Renal cortical epithelial cell (primary cell): ENCODE measurements around the gene GLYATL2. TPM values are rescaled to one million over a fixed set of nuclear protein-coding genes. Genes with fewer than 3 reads are reported as not detected.
A peak's percentile ranks its signal among the peaks of the same experiment; 100 is the strongest.

Experiments
- DNase-seq: peaks from one replicate; pipeline ENCODE4 v3.0.0-alpha.2; 2011; ENCODE audit warnings: low read depth
- total RNA-seq: library from RNA; depleted of rRNA; stranded (reverse); fragments of >200 nt; gene quantifications from 2 replicates; pipeline ENCODE4 v1.2.3, GENCODE V29; 2014

Gene GLYATL2, protein sequence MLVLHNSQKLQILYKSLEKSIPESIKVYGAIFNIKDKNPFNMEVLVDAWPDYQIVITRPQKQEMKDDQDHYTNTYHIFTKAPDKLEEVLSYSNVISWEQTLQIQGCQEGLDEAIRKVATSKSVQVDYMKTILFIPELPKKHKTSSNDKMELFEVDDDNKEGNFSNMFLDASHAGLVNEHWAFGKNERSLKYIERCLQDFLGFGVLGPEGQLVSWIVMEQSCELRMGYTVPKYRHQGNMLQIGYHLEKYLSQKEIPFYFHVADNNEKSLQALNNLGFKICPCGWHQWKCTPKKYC
- 0.20 and 2.1 TPM in 2 replicates for total RNA-seq

DNA sequence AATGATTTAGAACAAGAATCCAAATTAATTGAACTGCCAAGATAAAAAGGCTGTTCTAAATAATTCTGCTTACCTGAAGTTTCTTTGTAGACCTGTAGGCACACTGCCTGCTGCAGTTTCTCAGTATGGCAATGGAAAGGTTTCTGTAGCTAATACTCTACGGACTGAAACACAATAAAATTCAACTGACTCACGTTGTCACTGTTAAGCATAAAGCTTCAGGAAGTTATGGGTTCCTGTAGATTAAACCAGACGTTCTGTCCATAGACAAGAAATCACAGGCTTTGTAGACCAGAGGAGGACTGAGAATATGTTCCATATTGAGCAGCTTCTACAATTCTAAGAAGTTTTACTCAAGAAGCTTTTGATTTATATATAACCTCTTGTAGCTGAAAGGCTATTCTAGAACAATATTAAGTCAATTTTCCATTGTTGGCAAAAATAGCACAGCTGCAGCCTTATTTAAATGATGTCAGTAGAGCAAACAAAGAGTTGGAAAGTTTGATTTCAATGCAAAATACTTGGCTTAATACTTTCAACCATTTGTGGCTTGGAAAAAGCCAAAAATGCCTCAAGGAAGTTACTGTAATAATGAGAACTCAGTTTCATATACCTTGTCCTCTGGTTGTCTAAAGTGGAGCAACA is at the start of gene GLYATL2:
TSS of gene GLYATL2 (minus strand) at position 344 of the 645 bp plus-strand sequence. CDS start 5,092 bp downstream, outside the sequence.
- DNase-seq, result no peak

DNA sequence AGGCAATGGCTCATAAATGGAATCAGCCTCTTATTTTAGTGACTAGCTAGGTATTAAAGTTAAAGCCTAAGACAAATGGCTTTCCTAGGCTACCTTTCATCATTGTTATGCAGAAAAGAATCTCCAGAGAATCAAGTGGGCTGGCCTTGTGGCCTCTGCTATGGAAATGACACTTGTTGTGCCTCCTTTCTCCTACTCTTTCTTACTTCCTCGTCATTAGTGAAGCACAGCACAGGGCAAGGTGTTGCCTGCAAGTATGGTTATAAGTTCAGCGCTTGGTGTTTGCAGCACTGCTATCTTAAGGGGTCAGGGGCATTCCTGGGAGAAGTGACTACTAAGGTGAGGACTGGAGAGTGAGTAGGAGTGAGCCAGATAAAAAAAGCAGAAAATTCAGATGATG is 49.4 kb upstream of the GLYATL2 start:
- DNase-seq, result no peak

DNA sequence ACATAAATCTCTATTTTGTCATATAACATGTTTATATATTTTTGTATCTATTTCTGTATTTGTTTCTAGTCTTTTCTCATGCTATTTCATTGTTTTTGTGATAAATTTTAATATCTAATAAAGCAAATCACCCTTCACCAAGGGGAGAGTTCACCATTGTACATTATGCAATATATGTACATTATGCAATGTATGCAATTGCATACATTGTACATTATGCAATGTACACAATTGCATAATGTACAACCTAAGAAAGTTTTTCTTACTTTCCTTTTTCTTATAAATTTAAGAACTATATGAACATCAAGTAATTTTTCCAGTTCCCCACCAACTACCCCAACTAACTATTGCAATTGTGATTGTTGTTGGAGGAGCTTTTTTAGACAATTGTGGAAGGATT is 44.1 kb upstream of the GLYATL2 start:
- no peak for DNase-seq

DNA sequence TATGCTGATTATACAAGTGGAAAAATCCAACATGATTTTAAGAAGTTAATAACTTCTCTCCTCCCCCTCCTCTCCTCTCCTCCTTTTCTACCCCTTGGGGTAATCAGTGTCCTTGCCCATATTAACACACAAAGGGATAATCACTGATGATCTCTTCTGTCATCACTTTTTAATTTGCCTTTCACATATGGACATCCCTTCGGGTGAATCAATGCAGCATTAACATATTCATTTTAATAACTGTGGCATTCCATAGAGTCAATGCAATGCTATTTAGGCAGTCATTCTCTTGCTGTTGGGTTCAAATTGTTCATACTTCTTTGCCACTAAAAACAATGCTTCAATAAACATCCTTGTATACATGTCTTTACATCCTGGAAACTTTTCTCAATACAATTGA is 42.9 kb upstream of the GLYATL2 start:
- no peak for DNase-seq

DNA sequence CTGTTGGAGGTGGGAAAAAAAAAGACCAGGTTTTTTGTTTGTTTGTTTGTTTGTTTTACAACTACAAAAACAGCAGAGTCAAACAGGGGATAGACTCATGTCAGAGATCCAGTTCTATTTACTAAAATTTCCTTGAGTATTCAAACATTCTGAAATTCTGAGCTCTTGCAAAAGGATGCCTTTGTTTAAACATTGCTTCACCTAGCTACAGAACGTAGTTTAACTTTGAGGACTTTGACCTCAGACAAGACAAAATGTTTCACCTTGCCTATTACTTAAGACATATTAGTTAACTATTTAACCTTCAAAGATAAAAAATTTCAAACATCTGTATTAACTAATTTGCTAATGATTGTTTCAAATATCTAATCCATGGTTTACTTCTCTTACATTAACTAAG is 36.1 kb upstream of the GLYATL2 start:
- peak; percentile 8 for DNase-seq

DNA sequence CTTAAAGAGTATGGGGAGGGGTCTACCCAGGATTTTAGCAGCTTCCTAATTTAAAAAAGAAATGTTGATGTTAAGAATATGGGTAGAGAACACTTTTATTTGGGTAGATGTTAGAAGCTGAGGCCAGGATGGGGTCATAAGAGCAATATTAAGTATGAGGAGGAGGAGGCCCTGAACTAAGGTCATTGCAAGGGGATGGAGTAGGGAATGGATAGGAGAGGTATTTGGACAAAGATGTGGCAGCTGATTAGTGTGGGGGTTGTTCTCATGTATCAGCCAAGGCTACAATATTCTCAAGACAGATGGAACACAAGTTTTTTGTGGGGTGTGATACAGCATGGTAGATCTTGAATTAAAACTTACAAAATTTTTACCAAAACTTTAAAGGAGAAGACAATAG is 35.7 kb upstream of the GLYATL2 start:
- DNase-seq, result no peak

DNA sequence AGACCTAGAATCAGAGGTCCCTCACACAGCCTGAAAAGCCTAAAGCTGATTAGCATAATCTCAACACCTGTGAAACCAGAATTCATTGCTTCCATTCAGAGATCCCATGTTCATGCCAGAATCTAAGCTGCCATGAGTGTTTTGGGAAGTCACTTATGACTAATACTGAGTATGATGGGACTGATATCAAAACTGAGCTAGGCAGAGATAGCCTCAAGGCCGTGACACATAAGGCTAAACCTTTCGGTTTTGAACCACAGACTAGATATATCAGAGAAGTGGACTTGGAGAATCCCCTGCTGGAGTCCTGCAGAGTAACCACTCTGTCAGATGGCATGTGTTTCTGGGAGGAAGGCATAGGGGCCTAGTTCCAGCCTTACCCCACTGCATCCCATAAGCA is 23.1 kb upstream of the GLYATL2 start:
- DNase-seq, result no peak

DNA sequence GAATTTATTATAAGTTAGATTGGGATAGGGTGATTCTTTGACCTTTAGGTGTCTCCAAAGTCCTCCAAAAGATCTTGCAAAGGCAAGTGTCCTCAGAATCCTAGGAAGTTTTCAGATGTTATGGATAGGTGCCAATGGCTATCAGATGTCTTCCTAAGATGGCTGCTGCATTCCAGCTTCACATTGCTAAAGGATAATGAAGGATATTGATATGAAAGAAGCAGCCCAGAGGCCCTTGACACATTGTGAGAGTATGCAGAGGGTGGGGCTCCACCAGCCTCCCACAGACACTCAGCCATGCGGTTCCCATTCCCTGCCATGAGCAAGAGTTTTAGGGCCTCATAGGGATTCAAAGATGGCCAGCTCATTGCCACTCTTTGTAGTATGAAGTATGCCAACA is 22.3 kb upstream of the GLYATL2 start:
- no peak for DNase-seq

DNA sequence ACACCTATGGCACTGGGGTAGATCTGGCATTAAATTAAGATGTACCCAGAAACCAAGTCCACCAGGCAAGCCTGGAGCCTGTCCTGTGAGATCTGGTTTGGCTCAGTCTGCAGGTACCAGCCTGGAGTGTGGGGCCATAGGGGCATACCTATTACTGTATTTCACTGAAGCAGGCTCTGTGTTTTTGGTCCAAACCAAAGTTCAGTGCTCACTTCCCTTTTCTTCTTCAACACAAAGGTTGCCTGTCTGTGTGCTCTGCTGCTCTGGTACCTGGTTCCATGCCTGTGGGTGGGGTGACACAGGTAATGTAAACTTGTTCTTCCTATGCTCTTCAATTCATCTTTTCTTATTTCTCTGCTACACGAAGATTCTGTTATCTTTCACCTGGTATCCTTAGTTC is 19.8 kb upstream of the GLYATL2 start:
- DNase-seq, result no peak

DNA sequence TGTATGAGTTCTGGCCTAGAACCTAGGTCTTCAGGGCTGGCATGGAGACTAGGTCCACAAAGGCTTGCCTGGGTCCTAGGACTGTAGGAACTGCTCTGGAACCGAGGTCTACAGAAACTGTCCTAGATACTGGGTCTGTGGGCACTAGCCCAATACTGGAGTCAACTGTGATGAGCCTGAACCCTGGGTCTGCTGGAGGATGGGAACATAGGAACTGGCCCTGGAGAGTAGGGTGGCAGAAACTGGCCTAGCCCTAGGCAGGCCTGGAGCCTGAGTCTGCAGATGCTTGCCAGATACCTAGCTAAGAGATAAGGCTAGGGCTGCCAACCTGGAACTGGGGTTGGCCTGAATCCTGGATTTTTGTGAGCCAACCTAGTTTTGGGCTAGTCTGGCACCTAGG is 19.2 kb upstream of the GLYATL2 start:
- DNase-seq, result no peak

DNA sequence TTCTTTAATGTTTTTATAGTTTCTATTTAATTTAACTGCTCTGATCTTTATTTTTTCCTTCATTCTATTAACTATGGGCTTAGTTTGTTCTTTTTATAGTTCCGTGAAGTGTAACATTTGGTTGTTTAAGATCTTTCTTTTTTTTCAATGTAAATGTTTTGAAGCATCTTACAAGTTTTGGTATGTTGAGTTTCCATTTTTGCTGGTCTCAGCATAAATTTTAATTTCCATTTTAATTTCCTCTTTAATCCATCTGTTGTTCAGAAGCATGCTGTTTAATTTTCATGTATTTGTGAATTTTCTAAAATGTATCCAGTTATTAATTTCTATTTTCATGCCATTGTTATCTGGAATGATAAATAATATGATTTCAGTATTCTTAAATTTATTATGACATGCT is 17.0 kb upstream of the GLYATL2 start:
- DNase-seq, result no peak

DNA sequence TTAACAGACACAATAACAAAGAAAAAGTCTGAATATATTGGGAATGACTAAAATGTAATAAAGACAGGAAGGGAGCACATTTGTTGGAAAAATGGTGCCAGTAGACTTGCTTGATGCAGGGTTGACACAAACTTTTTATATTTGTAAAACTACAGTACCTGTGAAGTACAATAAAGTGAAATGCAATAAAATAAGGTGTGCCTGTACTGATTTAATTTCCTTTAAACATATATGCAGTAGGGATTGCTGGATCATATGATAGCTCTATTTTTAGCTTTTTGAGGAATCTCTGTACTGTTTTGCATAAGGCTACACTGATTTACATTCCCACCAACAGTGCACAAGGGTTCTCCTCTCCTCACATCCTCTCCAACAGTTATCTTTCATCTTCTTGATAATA is 12.3 kb upstream of the GLYATL2 start:
- no peak for DNase-seq

DNA sequence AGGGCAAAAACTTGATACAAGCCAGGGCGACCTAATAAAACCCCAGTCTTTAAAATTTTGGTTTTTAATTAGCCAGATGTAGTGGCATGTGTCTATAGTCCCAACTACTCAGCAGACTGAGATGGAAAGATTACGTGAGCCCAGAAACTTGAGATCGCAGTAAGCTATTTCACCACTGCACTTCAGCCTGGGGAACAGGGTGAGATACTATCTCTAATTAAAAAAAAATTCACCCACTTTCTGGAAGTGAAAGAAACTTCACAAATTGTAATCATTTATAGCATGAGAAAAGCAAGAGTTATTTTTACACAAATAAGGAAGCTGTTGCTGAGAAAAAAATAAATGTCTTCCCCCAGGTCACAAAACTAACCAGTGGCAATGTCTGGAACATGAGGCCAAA is 882 bp upstream of the GLYATL2 start:
- DNase-seq, result no peak

DNA sequence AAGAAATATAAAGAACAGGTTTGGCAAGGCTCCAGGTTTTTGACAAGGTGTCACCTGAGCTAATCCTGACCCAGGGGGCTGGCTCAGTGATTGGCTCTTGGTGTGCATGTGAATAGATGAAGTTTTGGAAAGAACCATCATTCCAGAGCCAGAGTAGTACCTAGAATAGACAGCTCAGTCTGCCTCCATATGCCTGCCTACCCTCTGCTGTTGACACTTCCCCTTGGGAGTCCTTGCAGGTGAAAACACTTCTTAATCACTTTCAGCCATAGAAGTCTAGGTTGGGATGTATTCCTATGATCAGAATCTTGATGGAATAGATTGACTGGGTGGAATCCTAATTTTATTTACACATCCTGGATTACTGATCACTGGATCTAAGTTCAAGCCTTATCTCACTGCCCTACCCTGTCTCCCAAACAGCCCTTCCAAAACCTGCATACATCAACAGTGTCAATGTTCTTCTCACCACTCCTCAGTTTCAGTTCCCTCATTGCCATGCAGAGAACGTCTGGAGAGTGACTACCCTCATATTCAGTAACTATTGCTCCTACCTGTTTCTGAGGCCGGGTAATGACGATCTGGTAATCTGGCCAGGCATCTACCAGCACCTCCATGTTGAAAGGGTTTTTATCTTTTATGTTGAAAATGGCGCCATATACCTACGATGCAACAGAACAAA is 6.7 kb downstream of the GLYATL2 start:
- no peak for DNase-seq

DNA sequence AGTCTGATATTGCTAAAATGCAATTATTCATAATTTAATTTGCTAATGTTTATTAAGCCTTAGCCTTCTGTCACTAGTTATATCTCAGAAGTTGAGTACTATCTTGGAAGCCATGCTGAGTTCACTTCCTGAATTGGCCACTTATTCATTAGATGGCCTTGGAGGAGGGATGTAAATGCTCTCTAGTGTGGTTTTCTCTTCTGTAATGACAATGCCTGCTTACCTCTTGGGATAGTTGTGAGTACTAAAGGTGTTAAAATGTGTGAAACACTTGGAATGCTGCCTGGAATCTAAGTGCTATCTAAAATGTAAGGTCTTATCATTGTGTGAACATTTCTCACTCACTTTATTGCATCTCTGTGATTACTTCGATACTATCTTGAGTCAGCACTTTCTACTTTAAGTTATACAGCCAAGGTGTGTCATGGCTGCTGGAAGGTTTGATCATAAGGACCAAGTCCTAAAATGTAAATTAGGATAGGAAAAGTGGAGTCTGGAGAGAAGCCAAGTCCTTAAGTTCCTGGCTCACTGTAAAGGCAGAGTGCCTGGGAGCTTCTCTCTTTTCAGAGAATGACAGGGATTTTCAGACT is 12.4 kb downstream of the GLYATL2 start:
- peak; percentile 52 for DNase-seq

DNA sequence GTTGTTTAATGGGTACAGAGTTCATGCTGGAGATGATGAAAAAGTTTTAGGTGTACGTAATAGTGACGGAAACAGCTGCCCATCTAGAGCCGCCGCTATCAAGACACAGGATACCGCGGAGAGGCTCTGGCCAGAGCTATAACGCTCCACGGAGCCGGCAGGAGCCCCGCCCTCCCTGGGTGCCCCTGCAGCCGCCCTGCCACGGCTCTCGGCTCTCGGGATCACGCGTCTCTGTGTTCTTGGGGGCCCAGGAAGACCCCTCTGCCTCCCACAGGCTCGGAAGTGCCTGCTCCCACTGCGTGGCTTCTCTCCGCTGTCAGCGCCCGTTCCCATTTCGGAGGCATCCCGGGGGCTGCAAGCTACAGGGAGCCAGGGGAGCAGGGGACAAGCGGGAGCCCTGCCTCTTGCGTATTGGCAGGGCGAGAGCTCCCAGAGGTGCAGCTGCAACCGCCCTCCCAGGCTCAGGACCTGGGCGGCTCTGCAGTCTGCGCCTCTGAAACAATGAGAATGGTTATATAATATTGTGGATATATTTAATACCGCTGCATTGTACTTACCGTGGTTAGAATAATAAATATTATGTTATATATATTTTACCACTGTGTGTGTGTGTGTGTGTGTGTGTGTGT is 13.7 kb downstream of the GLYATL2 start:
- no peak for DNase-seq

DNA sequence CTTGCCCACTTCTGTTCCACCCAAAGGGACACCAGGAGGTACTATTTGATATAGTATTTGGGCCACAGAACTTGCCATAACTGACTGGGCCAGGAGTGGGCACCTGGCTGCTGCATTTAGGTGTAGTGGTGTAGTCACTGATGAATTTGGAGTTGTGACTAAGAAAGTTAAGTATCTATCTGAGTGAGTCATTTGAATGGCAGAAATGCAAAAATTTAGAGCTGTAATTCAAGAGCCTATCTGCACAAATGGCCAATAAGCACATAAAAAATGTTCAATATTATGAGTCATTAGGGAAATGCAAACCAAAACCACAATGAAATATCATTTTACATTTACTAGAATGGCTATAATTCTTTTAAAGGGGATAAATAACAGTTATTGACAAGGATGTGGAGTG is 14.7 kb downstream of the GLYATL2 start:
- DNase-seq, result peak; percentile 32

DNA sequence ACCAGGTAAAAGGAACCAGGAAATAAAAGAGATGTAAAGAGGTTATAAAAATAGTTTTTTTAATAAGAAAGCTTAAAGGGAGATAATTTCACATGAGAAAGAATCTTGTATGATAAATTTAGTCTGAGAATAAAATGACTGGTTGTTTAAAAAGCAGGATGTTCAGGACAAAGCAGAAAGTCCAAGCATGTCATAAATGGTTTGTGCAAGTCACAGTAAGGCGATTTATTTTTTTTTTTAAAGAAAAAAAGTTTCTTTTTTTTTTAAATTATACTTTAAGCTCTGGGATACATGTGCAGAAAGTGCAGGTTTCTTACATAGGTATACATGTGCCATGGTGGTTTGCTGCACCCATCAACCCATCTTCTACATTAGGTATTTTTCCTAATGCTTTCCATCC is 30.8 kb downstream of the GLYATL2 start:
- no peak for DNase-seq

DNA sequence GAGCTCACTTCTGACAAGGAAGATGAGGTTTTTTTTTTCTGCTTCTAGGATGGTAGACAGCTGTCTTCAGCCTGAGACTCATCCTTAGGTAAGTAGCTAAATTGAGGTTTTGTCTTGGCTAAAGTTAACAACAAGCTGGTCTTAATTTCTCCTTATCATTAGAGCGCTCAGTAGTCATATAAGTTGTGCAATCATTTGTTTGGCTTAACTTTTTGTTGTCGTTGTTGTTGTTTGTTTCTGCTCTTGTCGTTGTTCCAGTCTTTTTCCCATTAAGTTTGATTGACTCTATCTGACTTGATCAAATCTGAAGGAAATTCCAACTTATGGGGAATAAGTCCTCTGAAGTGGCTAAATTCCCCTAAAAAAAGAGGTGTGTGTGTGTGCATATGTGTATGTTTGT is 33.0 kb downstream of the GLYATL2 start:
- no peak for DNase-seq

DNA sequence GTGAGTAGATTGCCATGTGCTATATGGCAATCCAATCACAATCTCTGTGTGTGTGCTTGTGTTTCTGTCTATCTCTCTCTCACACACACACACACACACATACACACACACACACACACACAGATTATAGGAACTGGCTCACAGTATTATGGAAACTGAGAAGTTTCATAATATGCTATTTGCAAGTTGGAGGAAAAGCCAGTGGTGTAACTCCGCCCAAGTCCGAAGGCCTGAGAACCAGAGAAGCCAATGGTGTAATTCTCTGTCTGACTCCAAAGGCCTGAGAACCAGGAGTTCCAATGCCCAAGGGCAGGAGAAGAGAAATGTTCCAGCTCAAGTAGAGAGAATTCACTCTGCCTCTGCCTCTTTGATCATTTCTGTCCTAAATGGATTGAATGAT is 37.2 kb downstream of the GLYATL2 start:
- no peak for DNase-seq

DNA sequence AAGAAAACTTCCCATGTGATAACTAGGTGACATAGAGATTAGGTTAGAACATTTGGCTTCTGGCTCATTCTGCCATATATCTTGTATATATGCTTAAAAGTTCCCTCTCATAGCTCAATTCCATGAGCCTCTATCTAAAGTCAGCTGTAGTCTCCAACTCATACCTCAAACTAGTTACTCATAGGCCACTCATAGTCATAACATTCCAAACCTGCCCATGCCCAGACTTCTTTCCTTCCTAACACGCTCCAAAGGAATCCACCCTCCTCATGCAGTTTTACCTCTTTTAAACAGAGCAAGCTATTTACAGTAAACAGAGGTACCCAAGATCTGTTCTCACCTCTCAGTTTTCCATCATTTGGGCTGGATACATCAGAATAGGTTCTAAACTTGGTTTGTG is 39.4 kb downstream of the GLYATL2 start:
- DNase-seq, result peak; percentile 21

DNA sequence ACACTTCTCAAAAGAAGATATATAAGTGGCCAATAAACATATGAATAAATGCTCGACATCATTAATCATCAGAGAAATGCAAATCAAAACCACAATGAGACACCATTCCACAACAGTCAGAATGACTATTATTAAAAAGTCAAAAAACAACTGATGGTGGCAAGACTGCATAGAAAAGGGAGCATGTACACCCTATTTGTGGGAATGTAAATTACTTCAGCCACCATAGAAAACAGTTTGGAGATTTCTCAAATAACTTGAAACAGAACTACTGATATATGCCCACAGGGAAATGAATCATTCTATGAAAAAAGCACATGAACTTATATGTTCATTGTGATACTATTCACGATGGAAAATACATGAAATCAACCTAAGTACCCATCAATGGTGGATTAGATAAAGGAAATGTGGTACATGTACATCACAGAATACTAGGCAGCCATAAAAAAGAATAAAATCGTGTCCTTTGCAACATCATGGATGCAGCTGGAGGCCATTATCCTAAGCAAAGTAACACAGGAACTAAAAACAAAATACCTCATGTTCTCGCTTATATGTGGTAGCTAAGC is 42.4 kb downstream of the GLYATL2 start:
- DNase-seq, result no peak
